Panc1 (cell line): ENCODE measurements around the gene PLCL1. TPM values are rescaled to one million over a fixed set of nuclear protein-coding genes. Genes with fewer than 3 reads are reported as not detected.

Experiments
- ATAC-seq: fragments of 200-7000 bp; cut with Tn5 transposase; 2 replicates; pipeline ENCODE4 v1.9.1; 2020; ENCODE audit warnings: mild to moderate bottlenecking, moderate library complexity
- BruUV-seq: library from RNA; stranded (reverse); fragments of 400-500 nt; replicated peaks from 2 replicates; lab custom pipeline; 2021; lab: Mats Ljungman, UMichigan
- CTCF ChIA-PET: fragments of 300-600 bp; sonication (Branson Sonifier 250); formaldehyde crosslinking; loops from one replicate; lab custom pipeline; 2022; ENCODE audit warnings: antibody characterized with exemption; lab: Charles Lee
- POLR2A ChIA-PET: fragments of 300-600 bp; sonication (Branson Sonifier 250); formaldehyde crosslinking; loops from one replicate; lab custom pipeline; 2022; ENCODE audit warnings: antibody characterized with exemption; lab: Charles Lee
- DNase-seq: peaks from one replicate; pipeline ENCODE4 v3.0.0-alpha.2; 2010; ENCODE audit warnings: low read depth, low spot score
- H3K27ac ChIP-seq: 2 replicates; pipeline ENCODE4 v1.5.1; 2011; ENCODE audit warnings: mild to moderate bottlenecking, low read length, inconsistent platforms
- H3K27me3 ChIP-seq: fragments of 200-500 bp; sonication (Bioruptor generic); 2 replicates; pipeline ENCODE4 v1.6.0; 2014; ENCODE audit warnings: low read length, inconsistent platforms; ENCODE audit not compliant: control insufficient read depth, insufficient read depth
- H3K36me3 ChIP-seq: fragments of 200-500 bp; sonication (Bioruptor generic); 2 replicates; pipeline ENCODE4 v1.5.1; 2014; ENCODE audit warnings: inconsistent platforms, mild to moderate bottlenecking, low read length, moderate library complexity; ENCODE audit not compliant: control insufficient read depth, insufficient read depth
- H3K4me1 ChIP-seq: 2 replicates; pipeline ENCODE4 v1.5.1; 2011; ENCODE audit warnings: inconsistent platforms, mild to moderate bottlenecking, low read length, moderate library complexity; ENCODE audit not compliant: control insufficient read depth, insufficient read depth
- H3K4me3 ChIP-seq, 2 experiments: 2 replicates each; pipeline ENCODE4 v1.5.1; 2011 to 2012; ENCODE audit warnings: low read depth in 2 of 2, low read length in 2 of 2, mild to moderate bottlenecking in 2 of 2, inconsistent platforms in 1 of 2, moderate library complexity in 1 of 2
- H3K9me3 ChIP-seq: fragments of 200-500 bp; sonication (Bioruptor generic); 2 replicates; pipeline ENCODE4 v1.5.1; 2014; ENCODE audit warnings: low read depth, mild to moderate bottlenecking, inconsistent platforms, low read length, moderate library complexity; ENCODE audit not compliant: control insufficient read depth, insufficient read depth
- POLR2AphosphoS5 ChIP-seq: IDR thresholded peaks from 2 replicates; pipeline ENCODE4 v1.6.1; 2012; ENCODE audit warnings: mild to moderate bottlenecking, low read depth, low read length, moderate library complexity
- SIN3A ChIP-seq: IDR thresholded peaks from 2 replicates; pipeline ENCODE4 v1.6.1; 2012; ENCODE audit warnings: low read depth, mild to moderate bottlenecking, low read length, moderate library complexity, borderline replicate concordance; ENCODE audit not compliant: insufficient read depth
- TCF7L2 ChIP-seq: IDR thresholded peaks from 2 replicates; pipeline ENCODE4 v1.6.1; 2011; ENCODE audit warnings: mild to moderate bottlenecking, low read depth, low read length, inconsistent platforms
- in situ Hi-C: cut with HindIII; loops from 2 replicates; pipeline ENCODE4 v1.10.0; 2016; ENCODE audit warnings: low sequenced_read_pairs, low pct_unique_long_range_greater_than_20kb
- intact Hi-C: fragments of 100-400 bp; cut with micrococcal nuclease; formaldehyde crosslinking; loops from one replicate; pipeline ENCODE4 v1.10.0; 2022; ENCODE audit not compliant: unreplicated experiment
- total RNA-seq: library from RNA; stranded (reverse); gene quantifications from one replicate; pipeline ENCODE4 v1.2.1, GENCODE V29; 2021; ENCODE audit not compliant: unreplicated experiment
- TF ChIP-seq, protein P1 (sequence below), 2 experiments: IDR thresholded peaks; 2 replicates each; pipeline ENCODE4 v1.6.1; 2011 to 2012; ENCODE audit warnings: low read depth in 2 of 2, control low read depth in 1 of 2, low read length in 1 of 2, mild to moderate bottlenecking in 1 of 2, moderate library complexity in 1 of 2; ENCODE audit not compliant: insufficient read depth in 1 of 2
- TF ChIP-seq, protein P2 (sequence below): fragments of 450-650 bp; IDR thresholded peaks from 2 replicates; pipeline ENCODE4 v1.5.1; 2017; ENCODE audit warnings: mild to moderate bottlenecking

The PLCL1 gene
- total RNA-seq, 1 experiment from 2014 or later: not detected

DNA sequence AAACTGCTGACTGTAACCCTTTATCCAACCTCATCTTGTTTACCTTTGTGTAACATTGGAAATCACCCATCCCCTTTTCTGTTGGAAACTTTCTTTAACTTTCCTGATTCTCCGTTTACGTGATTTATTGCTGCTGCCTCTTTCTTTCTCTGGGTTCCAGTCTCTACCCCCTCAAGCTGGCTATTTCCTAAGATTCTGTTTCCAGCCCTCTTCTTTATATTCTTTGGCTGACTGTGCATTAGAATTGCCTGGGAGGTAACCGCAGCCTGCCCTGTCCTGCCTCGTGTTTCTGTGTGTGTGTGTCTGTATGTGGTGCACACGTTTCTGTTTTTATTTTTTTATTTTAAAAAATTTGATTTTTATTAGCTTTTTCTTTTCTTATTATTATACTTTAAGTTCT lies 229.2 kb downstream of the PLCL1 start:
- no peak for ATAC-seq
- no peak for TF ChIP-seq TCF7L2
- TF ChIP-seq, protein P1, sequence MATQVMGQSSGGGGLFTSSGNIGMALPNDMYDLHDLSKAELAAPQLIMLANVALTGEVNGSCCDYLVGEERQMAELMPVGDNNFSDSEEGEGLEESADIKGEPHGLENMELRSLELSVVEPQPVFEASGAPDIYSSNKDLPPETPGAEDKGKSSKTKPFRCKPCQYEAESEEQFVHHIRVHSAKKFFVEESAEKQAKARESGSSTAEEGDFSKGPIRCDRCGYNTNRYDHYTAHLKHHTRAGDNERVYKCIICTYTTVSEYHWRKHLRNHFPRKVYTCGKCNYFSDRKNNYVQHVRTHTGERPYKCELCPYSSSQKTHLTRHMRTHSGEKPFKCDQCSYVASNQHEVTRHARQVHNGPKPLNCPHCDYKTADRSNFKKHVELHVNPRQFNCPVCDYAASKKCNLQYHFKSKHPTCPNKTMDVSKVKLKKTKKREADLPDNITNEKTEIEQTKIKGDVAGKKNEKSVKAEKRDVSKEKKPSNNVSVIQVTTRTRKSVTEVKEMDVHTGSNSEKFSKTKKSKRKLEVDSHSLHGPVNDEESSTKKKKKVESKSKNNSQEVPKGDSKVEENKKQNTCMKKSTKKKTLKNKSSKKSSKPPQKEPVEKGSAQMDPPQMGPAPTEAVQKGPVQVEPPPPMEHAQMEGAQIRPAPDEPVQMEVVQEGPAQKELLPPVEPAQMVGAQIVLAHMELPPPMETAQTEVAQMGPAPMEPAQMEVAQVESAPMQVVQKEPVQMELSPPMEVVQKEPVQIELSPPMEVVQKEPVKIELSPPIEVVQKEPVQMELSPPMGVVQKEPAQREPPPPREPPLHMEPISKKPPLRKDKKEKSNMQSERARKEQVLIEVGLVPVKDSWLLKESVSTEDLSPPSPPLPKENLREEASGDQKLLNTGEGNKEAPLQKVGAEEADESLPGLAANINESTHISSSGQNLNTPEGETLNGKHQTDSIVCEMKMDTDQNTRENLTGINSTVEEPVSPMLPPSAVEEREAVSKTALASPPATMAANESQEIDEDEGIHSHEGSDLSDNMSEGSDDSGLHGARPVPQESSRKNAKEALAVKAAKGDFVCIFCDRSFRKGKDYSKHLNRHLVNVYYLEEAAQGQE (IDR thresholded peaks at IDR 0.05; ENCODE audit: insufficient read depth in 1 of 2, low read depth in 2 of 2, low read length in 1 of 2): no peak
- no peak for TF ChIP-seq SIN3A
- TF ChIP-seq, protein P2, sequence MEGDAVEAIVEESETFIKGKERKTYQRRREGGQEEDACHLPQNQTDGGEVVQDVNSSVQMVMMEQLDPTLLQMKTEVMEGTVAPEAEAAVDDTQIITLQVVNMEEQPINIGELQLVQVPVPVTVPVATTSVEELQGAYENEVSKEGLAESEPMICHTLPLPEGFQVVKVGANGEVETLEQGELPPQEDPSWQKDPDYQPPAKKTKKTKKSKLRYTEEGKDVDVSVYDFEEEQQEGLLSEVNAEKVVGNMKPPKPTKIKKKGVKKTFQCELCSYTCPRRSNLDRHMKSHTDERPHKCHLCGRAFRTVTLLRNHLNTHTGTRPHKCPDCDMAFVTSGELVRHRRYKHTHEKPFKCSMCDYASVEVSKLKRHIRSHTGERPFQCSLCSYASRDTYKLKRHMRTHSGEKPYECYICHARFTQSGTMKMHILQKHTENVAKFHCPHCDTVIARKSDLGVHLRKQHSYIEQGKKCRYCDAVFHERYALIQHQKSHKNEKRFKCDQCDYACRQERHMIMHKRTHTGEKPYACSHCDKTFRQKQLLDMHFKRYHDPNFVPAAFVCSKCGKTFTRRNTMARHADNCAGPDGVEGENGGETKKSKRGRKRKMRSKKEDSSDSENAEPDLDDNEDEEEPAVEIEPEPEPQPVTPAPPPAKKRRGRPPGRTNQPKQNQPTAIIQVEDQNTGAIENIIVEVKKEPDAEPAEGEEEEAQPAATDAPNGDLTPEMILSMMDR: no peak
- TF ChIP-seq POLR2AphosphoS5: no peak
- BruUV-seq: no TSS peak

DNA sequence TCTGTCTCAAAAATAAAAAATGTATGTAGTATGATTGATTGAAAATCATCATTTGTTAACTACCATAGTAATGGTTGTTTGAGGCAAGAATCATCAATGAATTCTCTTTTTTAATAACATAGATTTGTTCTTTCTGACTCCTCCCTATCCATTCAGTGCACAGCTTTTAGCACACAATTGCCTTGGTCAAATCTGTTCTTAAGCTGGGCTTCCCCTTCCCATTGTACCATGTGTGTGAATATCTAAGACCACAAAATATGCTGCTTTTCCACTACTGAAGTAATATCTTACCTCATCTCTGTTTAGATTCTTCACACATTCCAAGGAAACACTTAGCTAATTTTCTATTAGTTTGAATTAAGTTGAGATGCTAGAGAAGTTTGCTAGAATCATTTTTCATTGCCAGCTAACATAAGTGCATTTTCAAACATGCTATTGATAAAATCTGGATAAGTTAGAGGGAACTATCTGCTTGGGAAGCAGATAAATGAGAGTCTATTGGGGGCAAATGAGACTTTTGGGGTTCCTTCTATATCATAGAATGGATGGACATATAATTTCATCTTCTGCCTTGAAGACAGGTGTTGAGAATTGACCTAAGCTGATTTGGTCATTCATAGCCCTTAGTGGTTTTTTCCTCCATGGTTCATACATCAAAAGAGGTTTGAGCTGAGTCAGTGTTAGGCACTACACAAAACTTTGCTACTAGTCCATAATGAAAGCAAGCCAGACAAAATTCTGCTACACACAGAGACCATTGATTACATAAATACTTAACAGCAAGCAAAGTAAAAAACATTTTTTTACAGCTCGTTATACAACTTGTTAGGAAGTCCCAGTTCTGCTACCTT lies 231.9 kb downstream of the PLCL1 start:
- ATAC-seq: no peak
- BruUV-seq: no TSS peak
- H3K4me3 ChIP-seq: no peak overlapping the region
- no peaks in the 10 kb centered on the region; the same call in 1 of the 2 replicates for H3K27me3 ChIP-seq
- TF ChIP-seq, protein P2: no peak
- TF ChIP-seq SIN3A (no peak), TCF7L2 (no peak), POLR2AphosphoS5 (no peak)
- TF ChIP-seq, protein P1 (IDR thresholded peaks at IDR 0.05; ENCODE audit: insufficient read depth in 1 of 2, low read depth in 2 of 2, low read length in 1 of 2): no peak
- H3K27ac ChIP-seq: no peak overlapping the region
- DNase-seq: no peak
- in situ Hi-C loops (no loop called here), intact Hi-C loops (no loop called here)
- no peaks in the 10 kb centered on the region for H3K9me3 ChIP-seq
- ChIA-PET POLR2A (no interaction called here), CTCF (no interaction called here)
- no peaks in the 10 kb centered on the region for H3K4me1 ChIP-seq
- no peaks in the 10 kb centered on the region for H3K36me3 ChIP-seq

More for the DNA sequence above, 229.2 kb downstream of the PLCL1 start:
- Histone ChIP-seq H3K27me3 (no peaks in the 10 kb centered on the region), H3K27ac (no peak overlapping the region), H3K9me3 (no peaks in the 10 kb centered on the region), H3K36me3 (no peaks in the 10 kb centered on the region), H3K4me1 (no peaks in the 10 kb centered on the region), H3K4me3 (no peak overlapping the region)
- intact Hi-C loops: no loop called here
- in situ Hi-C loops: no loop called here
- ChIA-PET POLR2A (no interaction called here), CTCF (no interaction called here)
- no peak for DNase-seq
